H54 (cell line): ENCODE data around the gene ASB6.
"Not testable (repeated sequence)": the region's sequence is repeated elsewhere in the genome, so short reads cannot be mapped to it uniquely, and the experiment has no call there.

Source experiments
- DNase-seq: peaks from one replicate; pipeline ENCODE4 v3.0.0; 2011; ENCODE audit warnings: low spot score, mixed read lengths; ENCODE audit not compliant: insufficient read length
- FAIRE-seq: peaks from 3 replicates; lab custom pipeline; 2011; peaks lifted over from hg19 to GRCh38; lab: Jason Lieb, UNC
- POLR2A ChIP-seq: IDR thresholded peaks from 2 replicates; pipeline ENCODE4 v1.6.1; 2011; ENCODE audit warnings: low read depth, mild to moderate bottlenecking, low read length

Gene ASB6

GRCh38 chr9:129675620-129676019 is 33.7 kb upstream of the ASB6 start:
- DNase-seq: no peak
- no peak for TF ChIP-seq POLR2A
- no peak for FAIRE-seq

GRCh38 chr9:129674229-129674628 is 32.3 kb upstream of the ASB6 start:
- no peak for TF ChIP-seq POLR2A
- no peak for DNase-seq
- no peak for FAIRE-seq

- no peak for TF ChIP-seq POLR2A
- DNase-seq (no peak), FAIRE-seq (no peak)
Observed at GRCh38 chr9:129673602-129674001, 31.7 kb upstream of the ASB6 start.

- no peak for TF ChIP-seq POLR2A
- no peak for FAIRE-seq
- DNase-seq: no peak
Observed at GRCh38 chr9:129672702-129673101, 30.8 kb upstream of the ASB6 start.

- no peak for DNase-seq
- TF ChIP-seq POLR2A: no peak
- FAIRE-seq: no peak
Observed at GRCh38 chr9:129671519-129671918, 29.6 kb upstream of the ASB6 start.

GRCh38 chr9:129671065-129671464 is 29.1 kb upstream of the ASB6 start:
- TF ChIP-seq POLR2A: no peak
- no peak for FAIRE-seq
- no peak for DNase-seq

GRCh38 chr9:129669946-129670345 is 28.0 kb upstream of the ASB6 start:
- TF ChIP-seq POLR2A: no peak
- no peak for FAIRE-seq

GRCh38 chr9:129669141-129669718 is 27.3 kb upstream of the ASB6 start:
- TF ChIP-seq POLR2A: no peak
- FAIRE-seq (no peak), DNase-seq (peak; percentile 44)

More at GRCh38 chr9:129669946-129670345, 28.0 kb upstream of the ASB6 start:
- DNase-seq: no peak

- TF ChIP-seq POLR2A: no peak
- DNase-seq (no peak), FAIRE-seq (no peak)
Observed at GRCh38 chr9:129667850-129668249, 25.9 kb upstream of the ASB6 start.

GRCh38 chr9:129667378-129667777 is 25.4 kb upstream of the ASB6 start:
- DNase-seq (no peak), FAIRE-seq (no peak)

GRCh38 chr9:129666575-129666974 is 24.6 kb upstream of the ASB6 start:
- no peak for TF ChIP-seq POLR2A
- DNase-seq (no peak), FAIRE-seq (no peak)

More at GRCh38 chr9:129667378-129667777, 25.4 kb upstream of the ASB6 start:
- TF ChIP-seq POLR2A: no peak

- no peak for TF ChIP-seq POLR2A
- no peak for DNase-seq
- no peak for FAIRE-seq
Observed at GRCh38 chr9:129665814-129666520, 24.0 kb upstream of the ASB6 start.

- DNase-seq (no peak), FAIRE-seq (no peak)
- no peak for TF ChIP-seq POLR2A
Observed at GRCh38 chr9:129665389-129665775, 23.4 kb upstream of the ASB6 start, which contains the start of gene PRRX2. Gene PRRX2 (plus strand): TSS chr9:129665647. CDS start chr9:129665868, 221 bp downstream.

GRCh38 chr9:129664746-129665388 is 22.9 kb upstream of the ASB6 start:
- no peak for TF ChIP-seq POLR2A
- DNase-seq (no peak), FAIRE-seq (no peak)

- not testable (repeated sequence) for DNase-seq, FAIRE-seq
Observed at GRCh38 chr9:129662239-129662638, 20.3 kb upstream of the ASB6 start.
